GM10248 (cell line): Measurements from ENCODE around the gene ZSCAN9.

Source experiments
- CTCF ChIA-PET: fragments of 300-600 bp; sonication (Branson Sonifier 250); formaldehyde crosslinking; extraction: SDS; loops from one replicate; lab custom pipeline; 2021; ENCODE audit warnings: antibody characterized with exemption; lab: Yijun Ruan, JAX
- POLR2A ChIA-PET: fragments of 350-650 bp; sonication (Branson Sonifier 250); formaldehyde crosslinking; extraction: SDS; loops from one replicate; lab custom pipeline; 2020; ENCODE audit warnings: antibody characterized with exemption; lab: Yijun Ruan, JAX
- DNase-seq: peaks from one replicate; pipeline ENCODE4 v3.0.0; 2012; ENCODE audit errors: extremely low spot score
- TF ChIP-seq, protein P1 (sequence below): IDR thresholded peaks from 2 replicates; pipeline ENCODE4 v1.5.1; 2012; ENCODE audit warnings: mild to moderate bottlenecking, low read depth; ENCODE audit errors: extremely low read depth, missing control alignments, control extremely low read depth

Gene ZSCAN9

GRCh38 chr6:28250747-28251146 is 25.7 kb downstream of the ZSCAN9 start:
- ChIA-PET CTCF (no interaction called here), POLR2A (no interaction called here)
- TF ChIP-seq, protein P1, sequence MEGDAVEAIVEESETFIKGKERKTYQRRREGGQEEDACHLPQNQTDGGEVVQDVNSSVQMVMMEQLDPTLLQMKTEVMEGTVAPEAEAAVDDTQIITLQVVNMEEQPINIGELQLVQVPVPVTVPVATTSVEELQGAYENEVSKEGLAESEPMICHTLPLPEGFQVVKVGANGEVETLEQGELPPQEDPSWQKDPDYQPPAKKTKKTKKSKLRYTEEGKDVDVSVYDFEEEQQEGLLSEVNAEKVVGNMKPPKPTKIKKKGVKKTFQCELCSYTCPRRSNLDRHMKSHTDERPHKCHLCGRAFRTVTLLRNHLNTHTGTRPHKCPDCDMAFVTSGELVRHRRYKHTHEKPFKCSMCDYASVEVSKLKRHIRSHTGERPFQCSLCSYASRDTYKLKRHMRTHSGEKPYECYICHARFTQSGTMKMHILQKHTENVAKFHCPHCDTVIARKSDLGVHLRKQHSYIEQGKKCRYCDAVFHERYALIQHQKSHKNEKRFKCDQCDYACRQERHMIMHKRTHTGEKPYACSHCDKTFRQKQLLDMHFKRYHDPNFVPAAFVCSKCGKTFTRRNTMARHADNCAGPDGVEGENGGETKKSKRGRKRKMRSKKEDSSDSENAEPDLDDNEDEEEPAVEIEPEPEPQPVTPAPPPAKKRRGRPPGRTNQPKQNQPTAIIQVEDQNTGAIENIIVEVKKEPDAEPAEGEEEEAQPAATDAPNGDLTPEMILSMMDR, result no peak
- no peak for DNase-seq

GRCh38 chr6:28251661-28252008 is 26.6 kb downstream of the ZSCAN9 start:
- peak; percentile 36 for DNase-seq
- ChIA-PET POLR2A (interaction anchor here (2.1 kb wide), 1 partner anchor 15 kb away, joined by 12 read pairs; the partner anchor contains the start of gene ZSCAN26), CTCF (interaction anchor here (0.7 to 3.2 kb wide), 3 partner anchors 15 to 104 kb away, joined by 3 to 15 read pairs (median 7); partner anchors contain the start of gene ZSCAN26)
- TF ChIP-seq, protein P1, result no peak

- ChIA-PET CTCF (interaction anchor here (0.7 to 3.2 kb wide), 3 partner anchors 14 to 104 kb away, joined by 3 to 15 read pairs (median 7); partner anchors contain the start of gene ZSCAN26), POLR2A (interaction anchor here (2.1 kb wide), 1 partner anchor 15 kb away, joined by 12 read pairs; the partner anchor contains the start of gene ZSCAN26)
- TF ChIP-seq, protein P1, result no peak
- peak; percentile 83 for DNase-seq
These were observed 27.2 kb downstream of the ZSCAN9 start, which contains the start of gene ZKSCAN4 for GRCh38 chr6:28252009-28252975. ZKSCAN4 (minus strand) TSS chr6:28252269; CDS start chr6:28251980, 289 bp downstream.

DNA sequence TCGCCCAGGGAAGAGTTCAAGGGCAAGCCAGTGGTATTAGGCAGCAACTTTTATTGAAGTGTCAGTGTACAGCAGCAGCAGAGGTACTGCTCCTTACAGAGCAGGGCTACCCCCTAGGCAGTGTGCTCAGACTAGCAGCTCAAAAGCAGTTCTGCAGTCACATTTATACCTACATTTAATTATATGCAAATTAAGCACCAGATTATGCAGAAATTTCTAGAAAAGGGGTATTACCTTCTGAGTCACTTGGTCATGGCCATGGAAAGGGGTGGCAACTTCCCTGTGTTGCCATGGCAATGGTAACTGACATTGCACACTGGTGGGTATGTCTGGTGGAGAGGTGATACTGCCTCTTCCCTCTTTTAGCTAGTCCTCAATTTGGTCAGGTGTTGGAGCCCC is 29.0 kb downstream of the ZSCAN9 start:
- ChIA-PET CTCF (interaction anchor here (1.1 to 3.2 kb wide), 2 partner anchors 27 to 102 kb away, joined by 3 to 15 read pairs; no protein-coding TSS in a partner anchor), POLR2A (no interaction called here)
- TF ChIP-seq, protein P1, result no peak
- no peak for DNase-seq

GRCh38 chr6:28257042-28257441 is 32.0 kb downstream of the ZSCAN9 start:
- no peak for DNase-seq
- ChIA-PET POLR2A (no interaction called here), CTCF (no interaction called here)
- TF ChIP-seq, protein P1, result no peak
